ENCODE measurements around the gene CAVIN3. TPM values are rescaled to one million over a fixed set of nuclear protein-coding genes. Genes with fewer than 3 reads are reported as not detected.

The CAVIN3 gene
- total and polyA plus RNA-seq, 2 of the 8 experiments (the other 6 are each of a cell fraction or from before 2014, with no cell fraction given), result 17.7 to 26.4 TPM

DNA sequence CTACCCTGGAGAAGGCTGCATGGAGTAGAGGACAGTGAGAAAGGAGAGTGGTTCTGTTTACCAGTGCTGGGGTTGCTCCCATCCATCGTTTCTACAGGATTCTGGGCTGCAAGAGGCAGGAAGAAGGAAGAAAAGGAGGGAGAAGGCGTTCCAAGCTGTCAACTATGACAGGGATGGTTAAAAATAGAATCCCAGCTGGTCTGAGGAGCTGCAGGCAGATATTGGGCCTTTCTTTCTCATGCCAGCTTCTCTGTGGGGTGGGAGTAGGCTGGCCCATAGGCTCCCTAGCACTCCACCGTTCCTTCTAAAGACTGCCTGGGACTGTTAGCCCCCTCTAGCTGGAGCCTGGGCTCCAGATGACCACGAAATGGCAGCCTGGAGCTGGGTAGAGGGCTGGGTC, 47.1 kb downstream of the CAVIN3 start:
- Histone ChIP-seq H4K5ac (ENCODE audit: insufficient read length, low read depth, low read length) (no peak overlapping the region), H2BK12ac (ENCODE audit: low read depth, low read length) (no peak overlapping the region), H2BK20ac (ENCODE audit: low read length) (no peak overlapping the region), H2BK120ac (replicated peaks; ENCODE audit: low read depth, low read length) (no peak overlapping the region), H2AK5ac (ENCODE audit: low read depth, low read length) (no peak overlapping the region), H3K79me1 (ENCODE audit: low read depth, low read length) (no peaks in the 10 kb centered on the region), H3K18ac (ENCODE audit: extremely low read depth, low read length) (no peak overlapping the region), H3K14ac (ENCODE audit: insufficient read length) (no peak overlapping the region), H3K36me3 (ENCODE audit: control insufficient read depth in 2 of 4, insufficient read depth in 4 of 4, low read length in 3 of 4) (no peaks in the 10 kb centered on the region), H3K4ac (replicated peaks; ENCODE audit: insufficient read length, low read depth, low read length) (no peak overlapping the region), H4K20me1 (replicated peaks in 1 of 2; ENCODE audit: control insufficient read depth in 1 of 2, insufficient read depth in 2 of 2, low read length in 2 of 2) (no peaks in the 10 kb centered on the region), H3K4me2 (ENCODE audit: insufficient read depth in 1 of 2, low read depth in 2 of 2, low read length in 2 of 2) (no peak overlapping the region), H2BK15ac (ENCODE audit: low read length) (no peak overlapping the region), H3K9me3 (ENCODE audit: insufficient read depth in 2 of 2, low read depth in 1 of 2, low read length in 1 of 2) (no peaks in the 10 kb centered on the region), H3K56ac (replicated peaks; ENCODE audit: insufficient read length, low read depth, low read length) (no peak overlapping the region), H3K27me3 (replicated peaks in 1 of 4; ENCODE audit: control insufficient read depth in 3 of 4, extremely low read depth in 1 of 4, insufficient read depth in 3 of 4, low read length in 3 of 4) (no peaks in the 10 kb centered on the region; a peak in 1 of 7 replicates), H3K9ac (replicated peaks in 1 of 4; ENCODE audit: extremely low read depth in 1 of 4, low read depth in 3 of 4, low read length in 3 of 4) (no peak overlapping the region), H4K91ac (replicated peaks; ENCODE audit: insufficient read length, low read length) (no peak overlapping the region), H3K23me2 (ENCODE audit: low read depth, low read length) (no peaks in the 10 kb centered on the region), H4K8ac (ENCODE audit: extremely low read depth, insufficient read depth, low read length) (no peak overlapping the region), H3K27ac (ENCODE audit: low read depth, low read length) (no peak overlapping the region), H3K4me1 (replicated peaks in 1 of 4; ENCODE audit: control insufficient read depth in 3 of 4, insufficient read depth in 4 of 4, low read length in 3 of 4) (peaks cover 0 to 4% (median 0%) of the 10 kb centered on the region in 4 experiments; a peak in 1 of 7 replicates), H3K79me2 (ENCODE audit: control insufficient read depth in 1 of 2, insufficient read depth in 2 of 2, low read length in 2 of 2) (no peaks in the 10 kb centered on the region), H2BK5ac (ENCODE audit: low read depth, low read length) (no peak overlapping the region), H2AFZ (ENCODE audit: low read length) (no peak overlapping the region), H3K23ac (ENCODE audit: insufficient read length) (no peak overlapping the region), H3K4me3 (ENCODE audit: extremely low read depth in 1 of 4, insufficient read depth in 2 of 4, low read depth in 3 of 4, low read length in 4 of 4) (no peak overlapping the region)
- no peak for FAIRE-seq
- DNase-seq (ENCODE audit: low read depth in 1 of 2, low spot score in 2 of 2), result no peak
- WGBS, 2 experiments (ENCODE audit: extremely low coverage in 1 of 2, insufficient coverage in 1 of 2, insufficient read length in 1 of 2, insufficient replicate concordance in 2 of 2, low coverage in 1 of 2, low lambda C conversion rate in 2 of 2, missing lambda C conversion rate in 1 of 2), result 84% methylated on average over 4 of the region's 4 CpGs; no CpG with 5 or more reads in 1 of the 2 experiments
- ChIA-PET POLR2A (ENCODE audit: partially characterized antibody) (no interaction called here), CTCF (ENCODE audit: partially characterized antibody) (interaction anchor here (0.6 to 8.6 kb wide), 13 partner anchors 9 to 250 kb away, joined by 3 to 112 read pairs (median 5); no protein-coding TSS in a partner anchor)
- TF ChIP-seq TEAD4 (IDR thresholded peaks at IDR 0.05; ENCODE audit: low read depth, low read length) (no peak), BACH1 (IDR thresholded peaks at IDR 0.05; ENCODE audit: low read length) (no peak), CHD2 (IDR thresholded peaks at IDR 0.05; ENCODE audit: low read length) (no peak), SP4 (IDR thresholded peaks at IDR 0.05; ENCODE audit: low read length) (no peak), RNF2 (IDR thresholded peaks at IDR 0.05; ENCODE audit: borderline replicate concordance, low read depth, low read length, missing control alignments, poor library complexity, severe bottlenecking) (no peak), TAF1 (IDR thresholded peaks at IDR 0.05; ENCODE audit: low read depth, low read length) (no peak), JUN (IDR thresholded peaks at IDR 0.05; ENCODE audit: low read depth, low read length) (no peak), TAF7 (optimal IDR thresholded peaks at IDR 0.05; ENCODE audit: borderline replicate concordance, low read depth, low read length) (no peak), EGR1 (IDR thresholded peaks at IDR 0.05; ENCODE audit: borderline replicate concordance, low read depth, low read length) (no peak), SIRT6 (IDR thresholded peaks at IDR 0.05; ENCODE audit: low read length) (no peak), HDAC6 (IDR thresholded peaks at IDR 0.05; ENCODE audit: low read depth, low read length) (no peak), RAD21 (IDR thresholded peaks at IDR 0.05 in 1 of 2, conservative IDR thresholded peaks at IDR 0.05 in 1 of 2; ENCODE audit: low read depth in 2 of 2, low read length in 2 of 2) (no peak)
- TF ChIP-seq, protein P1, sequence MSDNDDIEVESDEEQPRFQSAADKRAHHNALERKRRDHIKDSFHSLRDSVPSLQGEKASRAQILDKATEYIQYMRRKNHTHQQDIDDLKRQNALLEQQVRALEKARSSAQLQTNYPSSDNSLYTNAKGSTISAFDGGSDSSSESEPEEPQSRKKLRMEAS (IDR thresholded peaks at IDR 0.05), result no peak
- TF ChIP-seq, protein P2, sequence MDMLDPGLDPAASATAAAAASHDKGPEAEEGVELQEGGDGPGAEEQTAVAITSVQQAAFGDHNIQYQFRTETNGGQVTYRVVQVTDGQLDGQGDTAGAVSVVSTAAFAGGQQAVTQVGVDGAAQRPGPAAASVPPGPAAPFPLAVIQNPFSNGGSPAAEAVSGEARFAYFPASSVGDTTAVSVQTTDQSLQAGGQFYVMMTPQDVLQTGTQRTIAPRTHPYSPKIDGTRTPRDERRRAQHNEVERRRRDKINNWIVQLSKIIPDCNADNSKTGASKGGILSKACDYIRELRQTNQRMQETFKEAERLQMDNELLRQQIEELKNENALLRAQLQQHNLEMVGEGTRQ (IDR thresholded peaks at IDR 0.05; ENCODE audit: low read length), result no peak

Data from H1 (cell line).